GM12872 (cell line): ENCODE results near the gene TRIO.

Experiments used
- TF ChIP-seq, protein P1 (sequence below): IDR thresholded peaks from 3 replicates; pipeline ENCODE4 v1.5.1; 2011; ENCODE audit warnings: low read depth, mild to moderate bottlenecking, low read length, moderate library complexity; ENCODE audit not compliant: insufficient read depth

The TRIO gene

DNA sequence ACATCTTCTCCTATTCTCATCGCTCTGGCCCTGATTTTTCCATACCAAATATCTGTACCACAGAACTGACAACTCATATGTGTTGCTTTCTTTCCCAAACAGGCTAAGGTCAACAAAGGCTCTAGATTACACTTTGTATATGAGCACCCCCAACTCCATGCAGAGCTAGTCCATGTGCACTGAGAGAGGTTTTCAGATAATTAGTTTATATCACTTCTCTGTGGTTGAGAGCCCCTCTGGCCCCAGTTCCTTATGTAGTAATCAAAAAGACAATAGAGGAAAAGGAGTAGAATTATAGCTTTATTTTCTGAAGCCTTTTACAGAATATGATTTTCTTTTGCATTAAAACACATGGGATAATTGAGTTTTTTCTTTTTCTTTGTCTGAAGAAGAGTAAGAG is 120.0 kb downstream of the TRIO start:
- TF ChIP-seq, protein P1, sequence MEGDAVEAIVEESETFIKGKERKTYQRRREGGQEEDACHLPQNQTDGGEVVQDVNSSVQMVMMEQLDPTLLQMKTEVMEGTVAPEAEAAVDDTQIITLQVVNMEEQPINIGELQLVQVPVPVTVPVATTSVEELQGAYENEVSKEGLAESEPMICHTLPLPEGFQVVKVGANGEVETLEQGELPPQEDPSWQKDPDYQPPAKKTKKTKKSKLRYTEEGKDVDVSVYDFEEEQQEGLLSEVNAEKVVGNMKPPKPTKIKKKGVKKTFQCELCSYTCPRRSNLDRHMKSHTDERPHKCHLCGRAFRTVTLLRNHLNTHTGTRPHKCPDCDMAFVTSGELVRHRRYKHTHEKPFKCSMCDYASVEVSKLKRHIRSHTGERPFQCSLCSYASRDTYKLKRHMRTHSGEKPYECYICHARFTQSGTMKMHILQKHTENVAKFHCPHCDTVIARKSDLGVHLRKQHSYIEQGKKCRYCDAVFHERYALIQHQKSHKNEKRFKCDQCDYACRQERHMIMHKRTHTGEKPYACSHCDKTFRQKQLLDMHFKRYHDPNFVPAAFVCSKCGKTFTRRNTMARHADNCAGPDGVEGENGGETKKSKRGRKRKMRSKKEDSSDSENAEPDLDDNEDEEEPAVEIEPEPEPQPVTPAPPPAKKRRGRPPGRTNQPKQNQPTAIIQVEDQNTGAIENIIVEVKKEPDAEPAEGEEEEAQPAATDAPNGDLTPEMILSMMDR, result no peak

DNA sequence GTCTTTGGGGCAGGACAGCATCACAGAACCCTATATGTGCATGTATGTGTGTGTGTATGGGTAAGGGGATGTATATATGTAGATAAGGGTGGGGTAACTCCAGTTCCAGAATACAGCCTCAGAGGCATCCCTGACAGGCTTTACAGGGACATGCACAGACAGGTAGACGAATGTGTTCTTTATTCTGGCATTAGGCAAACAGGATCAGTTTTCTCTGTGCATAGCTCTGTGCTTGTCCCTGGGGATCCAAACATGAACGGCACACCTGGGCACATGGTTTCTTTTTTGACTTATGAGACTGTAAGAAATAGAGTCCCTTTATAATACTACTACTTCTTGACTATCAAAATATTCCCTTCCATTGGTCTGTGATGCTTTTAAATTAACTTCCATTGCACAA is 120.6 kb downstream of the TRIO start:
- TF ChIP-seq, protein P1, result no peak

DNA sequence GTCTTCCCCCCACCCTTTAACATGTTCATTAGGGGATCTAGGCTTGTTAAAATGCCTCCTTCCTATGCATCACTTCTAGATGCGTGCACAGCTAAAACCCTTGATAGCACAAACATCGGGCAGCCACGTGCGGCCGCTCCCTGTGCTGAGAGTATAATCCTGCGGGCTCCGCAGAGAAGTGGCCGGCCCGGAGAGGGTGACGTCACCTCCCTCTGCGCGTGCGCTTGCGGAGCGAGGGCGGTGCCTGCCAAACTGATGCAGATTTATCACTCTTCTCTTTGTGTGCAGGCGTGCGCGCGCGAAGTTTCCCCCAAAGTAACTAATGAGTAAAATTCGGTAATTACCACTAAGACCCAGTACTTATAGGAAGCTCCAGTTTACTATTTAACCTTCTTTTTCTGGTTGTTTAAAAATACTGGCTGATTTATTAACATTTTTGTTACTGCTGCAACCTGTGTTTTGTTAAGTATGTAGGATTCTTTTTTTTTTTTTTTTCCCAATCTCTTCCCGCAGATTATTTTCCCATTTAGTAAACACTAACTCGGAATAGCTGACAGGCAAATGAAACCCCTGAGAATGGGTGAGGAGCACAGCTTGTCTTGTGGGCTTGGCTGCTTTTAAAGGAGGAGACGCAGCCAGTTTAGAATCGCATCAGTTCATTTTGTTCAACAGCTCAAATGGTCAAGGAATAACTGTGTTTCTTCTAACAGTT is 121.6 kb downstream of the TRIO start:
- TF ChIP-seq, protein P1, result no peak

DNA sequence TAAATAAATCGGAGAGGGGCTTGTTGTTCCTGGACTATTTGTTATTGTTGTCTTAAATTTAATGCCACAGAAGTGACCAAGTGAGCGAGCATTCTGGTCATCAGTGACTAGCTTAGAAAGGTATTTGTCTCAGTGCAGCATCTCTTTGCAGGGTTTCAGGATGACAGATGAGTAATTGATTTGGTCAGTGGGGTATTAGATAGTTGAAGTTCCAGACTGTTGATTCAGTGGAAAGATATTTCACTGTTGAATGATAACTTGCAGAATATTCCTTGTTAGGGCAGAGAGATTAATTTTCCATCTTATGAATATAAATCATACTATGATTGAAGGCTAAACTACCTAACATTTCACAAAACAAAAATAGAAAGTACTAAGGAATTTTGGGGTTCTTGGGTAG is 122.4 kb downstream of the TRIO start:
- TF ChIP-seq, protein P1, result no peak

- TF ChIP-seq, protein P1, result no peak
These were observed 123.0 kb downstream of the TRIO start for GRCh38 chr5:14266171-14266570.

DNA sequence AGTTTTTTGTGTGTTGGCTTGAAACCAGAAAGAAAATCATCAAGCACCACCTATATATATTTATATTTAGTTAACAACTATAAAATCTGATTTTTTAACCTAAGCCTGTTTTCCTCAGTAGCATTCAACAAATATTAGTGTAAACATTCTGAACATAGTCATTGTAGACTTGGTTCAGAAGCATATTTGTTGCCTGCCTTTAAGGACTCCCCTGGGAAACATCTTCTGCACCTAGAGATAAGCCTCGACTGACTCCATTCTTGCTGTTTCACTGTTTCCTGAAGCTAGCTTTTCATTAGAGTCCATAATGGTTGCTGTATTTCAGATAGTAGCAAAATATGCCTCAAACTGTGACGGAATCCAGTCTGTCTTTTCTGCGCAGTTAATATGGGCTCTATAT is 123.5 kb downstream of the TRIO start:
- TF ChIP-seq, protein P1, result no peak

DNA sequence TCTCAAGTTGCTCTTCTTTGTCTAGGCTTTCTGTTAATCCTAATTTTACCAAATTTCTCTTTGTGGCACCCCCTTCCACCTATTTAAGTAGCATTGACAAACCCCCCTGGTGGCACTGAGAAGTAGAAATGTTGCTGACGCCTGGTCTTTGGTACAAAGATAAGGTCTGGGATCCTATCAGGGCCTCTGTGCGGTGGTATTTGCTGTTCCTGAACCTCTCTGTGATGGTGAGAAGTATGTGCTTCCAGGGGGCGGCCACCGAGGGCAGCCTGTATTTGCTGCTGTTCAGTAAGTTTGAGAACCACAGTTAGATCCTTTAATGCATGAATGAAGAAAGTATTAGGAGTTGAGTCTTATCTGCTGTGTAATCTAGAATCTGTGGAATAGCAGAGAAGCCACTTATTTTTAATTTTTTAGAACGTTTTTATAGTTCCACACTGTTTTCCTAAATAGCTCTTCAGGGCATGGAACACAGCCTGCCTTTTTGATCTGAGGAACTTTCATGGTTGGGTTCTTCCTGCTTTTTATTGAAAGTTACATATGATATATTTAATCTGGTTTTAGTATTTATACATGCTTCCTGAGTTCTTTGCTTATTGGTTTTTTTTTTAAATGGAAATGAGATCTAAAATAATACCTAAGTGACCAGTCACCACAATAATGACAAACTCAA is 124.2 kb downstream of the TRIO start:
- TF ChIP-seq, protein P1, result no peak; the same call in 2 of the 3 replicates
